KBM-7 (cell line): Measurements from ENCODE around the gene SIK3.
"Not testable (repeated sequence)": the region's sequence is repeated elsewhere in the genome, so short reads cannot be mapped to it uniquely, and the experiment has no call there.

Experiments
- DNase-seq: peaks from one replicate; pipeline ENCODE4 v3.0.0-alpha.2; 2015
- in situ Hi-C: fragments of 300-500 bp; cut with MboI; formaldehyde crosslinking; loops from 2 replicates; pipeline ENCODE4 v1.14.3; 2020; ENCODE audit warnings: low sequenced_read_pairs, low pct_unique_long_range_greater_than_20kb, mixed read lengths

Gene SIK3

GRCh38 chr11:116807601-116808261 is 290.5 kb downstream of the SIK3 start:
- in situ Hi-C loops = no loop called here
- DNase-seq = no peak

DNA sequence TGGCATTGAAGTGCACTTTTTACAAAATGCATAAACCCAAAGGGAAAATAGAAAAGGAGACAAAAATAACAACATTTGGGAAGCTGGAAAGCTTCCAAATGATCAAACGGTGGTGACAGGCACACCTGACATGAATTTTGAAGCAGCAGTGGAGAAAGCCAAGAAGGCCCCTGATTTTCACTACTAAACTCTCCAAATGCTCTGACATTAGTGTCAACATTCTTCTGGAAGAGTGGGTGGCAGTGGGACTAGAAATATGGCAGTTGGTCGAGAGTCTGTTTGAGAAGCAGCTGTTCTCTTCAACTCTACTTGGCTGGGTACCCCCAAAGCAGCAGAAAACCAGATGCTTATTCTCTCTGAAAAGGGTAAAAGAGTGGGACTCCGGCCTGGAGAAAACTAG is 294.2 kb downstream of the SIK3 start:
- DNase-seq = no peak
- in situ Hi-C loops = no loop called here

GRCh38 chr11:116801662-116802061 is 296.6 kb downstream of the SIK3 start:
- in situ Hi-C loops, DNase-seq: not testable (repeated sequence)

DNA sequence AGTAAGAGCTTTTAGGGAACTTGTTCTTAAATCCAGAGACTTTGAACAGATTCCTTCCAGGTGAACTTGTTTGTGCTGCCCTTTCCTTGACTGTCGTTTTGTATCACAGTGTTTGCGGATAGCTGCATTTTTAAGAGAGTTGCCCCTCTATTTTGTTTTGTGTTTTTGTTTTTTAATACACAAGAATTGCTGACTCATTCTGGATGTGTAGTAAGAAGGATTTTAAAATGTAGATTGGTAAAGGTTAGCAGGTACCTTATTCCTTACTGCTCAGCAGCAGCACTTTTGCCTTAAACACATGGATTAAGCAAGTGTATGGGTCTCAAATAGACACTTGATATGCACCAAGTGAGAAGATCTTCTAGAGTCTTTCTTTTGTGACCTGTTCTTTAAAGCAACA is 297.6 kb downstream of the SIK3 start:
- in situ Hi-C loops = no loop called here
- no peak for DNase-seq

DNA sequence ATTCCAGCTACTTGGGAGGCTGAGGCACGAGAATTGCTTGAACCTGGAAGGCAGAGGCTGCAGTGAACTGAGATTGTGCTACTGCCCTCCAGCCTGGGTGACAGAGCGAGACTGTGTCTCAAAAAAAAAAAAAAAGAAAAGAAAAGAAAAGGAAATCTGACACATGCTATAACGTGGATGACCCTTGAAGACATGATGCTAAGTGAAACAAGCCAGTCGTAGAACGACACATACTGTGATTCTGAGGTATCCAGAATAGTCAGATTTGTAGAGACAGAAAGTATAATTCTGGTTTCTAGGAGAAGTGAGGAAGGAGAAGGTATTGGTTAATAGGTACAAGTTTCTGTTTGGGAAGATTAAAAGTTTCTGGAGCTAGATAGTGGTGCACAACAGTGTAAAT is 299.9 kb downstream of the SIK3 start:
- in situ Hi-C loops = no loop called here
- no peak for DNase-seq

DNA sequence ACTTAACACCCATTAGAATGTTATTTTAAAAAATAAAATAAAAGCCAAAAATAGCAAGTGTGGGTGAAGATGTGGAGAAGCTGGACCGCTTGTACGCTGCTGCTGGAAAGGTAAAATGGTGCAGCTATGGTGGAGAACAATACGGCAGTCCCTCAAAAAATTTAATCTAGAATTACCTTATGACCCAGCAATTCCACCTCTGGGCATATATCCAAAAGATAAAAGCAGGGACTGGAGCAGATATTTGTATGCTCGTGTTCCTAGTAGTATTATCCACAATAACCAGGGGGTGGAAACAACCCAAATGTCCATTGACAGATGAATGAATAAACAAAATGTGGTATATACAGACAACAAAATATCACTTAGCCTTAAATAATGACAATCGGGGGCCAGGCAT is 300.4 kb downstream of the SIK3 start:
- DNase-seq = no peak
- in situ Hi-C loops = no loop called here

GRCh38 chr11:116796548-116796947 is 301.7 kb downstream of the SIK3 start:
- in situ Hi-C loops = no loop called here
- DNase-seq = no peak

DNA sequence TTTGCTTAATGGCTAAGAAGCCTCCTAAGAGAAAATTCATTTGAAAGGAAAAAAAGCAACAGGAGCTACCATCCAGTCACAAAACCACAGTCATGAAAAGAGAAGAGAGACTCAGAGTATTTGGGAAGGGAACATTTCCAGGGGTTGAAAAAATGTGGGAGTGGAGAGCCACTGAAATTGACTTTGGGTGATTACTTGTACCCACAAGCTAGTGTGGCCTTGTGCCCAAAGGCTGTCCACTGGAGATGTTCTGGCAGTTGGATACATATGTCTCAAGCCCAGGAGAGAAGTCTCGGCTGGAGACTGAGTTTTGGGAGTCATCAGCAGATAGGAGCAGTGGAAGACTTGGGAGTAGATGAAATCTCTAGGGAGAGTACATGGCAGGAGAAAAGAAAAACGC is 303.4 kb downstream of the SIK3 start:
- in situ Hi-C loops = no loop called here
- DNase-seq = no peak

DNA sequence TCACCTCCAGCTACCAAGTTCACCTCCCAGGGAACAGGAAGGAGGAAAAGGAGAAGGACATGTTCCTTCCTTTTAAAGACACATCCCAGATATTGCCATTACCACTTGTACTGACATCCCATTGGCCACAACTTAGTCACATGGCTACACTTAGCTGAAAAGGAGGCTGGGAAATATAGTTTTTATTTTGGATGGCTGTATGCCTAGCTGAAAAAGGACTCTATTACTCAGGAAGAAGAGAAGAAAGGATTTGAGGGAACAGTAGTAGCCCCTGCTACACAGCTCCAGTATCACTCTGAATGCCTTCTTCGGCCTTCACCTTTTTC is 304.5 kb downstream of the SIK3 start:
- in situ Hi-C loops = no loop called here
- no peak for DNase-seq
